NCI-H187 treated with DMSO at 0.1 percent for 48 hours (cell line): ENCODE data around the gene PRMT5.
A peak's percentile ranks its signal among the peaks of the same experiment; 100 is the strongest.
"Not testable (repeated sequence)": the region's sequence is repeated elsewhere in the genome, so short reads cannot be mapped to it uniquely, and the experiment has no call there.

Experiments used
- DNase-seq: peaks from one replicate; lab custom pipeline; 2025; lab: John Stamatoyannopoulos, UW

Gene PRMT5

DNA sequence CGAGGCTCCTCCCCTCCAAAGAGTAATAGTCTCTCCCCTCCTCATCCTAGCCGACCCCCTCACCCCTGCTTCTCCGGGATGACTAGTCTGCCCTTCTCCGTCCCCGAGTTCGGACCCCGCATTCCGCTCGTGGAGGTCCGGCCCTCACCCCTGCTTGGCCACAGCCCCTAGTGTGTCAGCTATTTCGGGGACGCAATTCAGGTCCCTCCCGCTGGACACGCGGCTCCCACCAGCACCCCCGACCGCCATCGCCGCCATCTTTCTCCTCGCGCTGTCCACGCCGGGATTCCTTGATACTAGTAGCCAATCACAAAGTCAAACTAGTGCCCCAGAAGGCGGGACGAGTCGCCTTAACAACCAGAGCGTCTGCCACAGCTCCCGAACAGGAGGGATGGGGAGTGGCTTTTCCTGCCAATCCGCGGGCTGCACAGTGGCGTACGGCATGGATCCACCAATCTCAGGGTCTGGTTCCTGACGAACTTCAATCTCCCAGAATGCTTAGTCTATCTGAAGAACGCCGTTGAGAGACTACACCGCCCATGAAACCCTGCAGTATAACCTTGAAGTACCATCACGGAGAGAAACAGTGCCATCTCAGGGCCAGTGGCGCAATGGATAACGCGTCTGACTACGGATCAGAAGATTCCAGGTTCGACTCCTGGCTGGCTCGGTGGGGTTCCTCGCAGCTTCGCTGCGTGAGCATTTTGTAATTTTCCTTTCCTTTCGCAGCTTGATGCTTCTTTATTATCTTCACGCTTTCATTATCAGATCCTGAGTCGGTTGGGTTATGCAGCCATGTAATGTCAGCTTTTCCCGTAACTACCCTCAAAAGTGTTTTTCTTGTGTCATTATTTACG is at the start of gene PRMT5:
TSS of gene PRMT5 (minus strand) at position 273 of the 857 bp plus-strand sequence. CDS start at position 258, 15 bp downstream.
- peak; percentile 99 for DNase-seq

DNA sequence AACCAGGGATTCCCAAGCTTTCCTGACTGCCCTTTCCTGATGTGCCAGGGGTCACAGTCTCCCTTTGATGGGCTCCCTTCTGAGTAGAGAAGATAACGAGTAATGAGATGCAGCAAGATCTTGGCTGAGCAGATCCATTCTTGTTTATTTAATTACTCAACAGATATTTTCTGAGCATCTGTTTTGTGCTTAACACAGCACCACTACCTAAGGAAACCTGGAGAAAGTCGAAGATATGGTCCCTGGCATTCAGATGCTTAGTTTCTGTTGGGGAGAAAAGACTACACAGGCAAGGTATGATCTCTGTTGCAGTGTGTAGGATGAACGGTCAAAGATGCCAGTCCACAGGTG is 49.3 kb upstream of the PRMT5 start:
- DNase-seq: no peak

DNA sequence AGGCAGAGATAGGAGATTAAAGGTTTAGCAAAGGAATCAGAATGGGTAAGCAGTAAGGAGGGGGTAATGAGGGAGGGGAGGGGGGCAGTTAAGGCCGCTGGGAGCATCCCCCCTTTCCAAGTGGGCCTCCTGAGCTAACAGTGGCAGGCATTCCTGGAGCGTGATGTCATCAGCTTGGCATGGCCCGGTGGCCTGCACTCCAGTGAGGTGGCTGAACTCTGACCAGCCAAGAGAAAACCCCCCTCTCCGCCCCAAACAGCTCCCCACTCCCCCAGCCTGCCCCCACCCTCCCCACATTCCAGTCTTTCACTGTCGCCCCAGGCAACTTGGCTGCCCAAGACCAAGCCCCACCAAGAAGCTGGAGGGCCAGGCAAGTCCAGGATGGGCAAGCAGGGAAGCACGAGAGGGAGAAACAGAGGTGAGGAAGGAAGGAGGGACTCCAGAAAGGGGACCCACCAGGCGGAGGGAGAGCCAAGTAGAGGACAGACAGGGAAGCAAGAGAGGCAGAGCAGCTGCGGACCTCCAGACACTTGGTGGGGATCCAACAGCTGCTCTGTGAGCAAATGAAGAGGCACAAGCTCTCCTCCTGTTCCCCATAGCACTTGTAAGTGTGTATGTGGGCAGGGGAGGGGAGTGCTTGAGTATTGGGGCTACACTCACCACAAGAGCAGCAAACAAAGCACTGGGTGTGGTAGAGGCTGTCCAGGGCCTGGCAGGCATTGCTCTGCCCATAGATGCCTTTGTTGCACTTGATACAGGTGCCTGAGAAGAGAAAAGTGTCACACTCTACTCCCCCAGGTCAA is 48.7 kb upstream of the PRMT5 start:
- no peak for DNase-seq

DNA sequence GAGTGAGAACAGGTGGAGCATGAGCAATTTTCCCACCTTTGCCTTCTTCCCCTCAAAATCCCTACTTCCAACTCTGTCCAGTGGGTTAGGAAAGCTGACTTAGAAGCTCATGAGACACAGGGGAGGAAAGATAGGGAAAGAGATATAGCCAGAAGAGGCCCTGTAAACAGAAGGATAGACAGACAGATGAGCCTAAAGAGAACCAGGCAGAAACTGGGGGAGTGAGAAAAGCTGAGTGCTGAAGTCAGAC is 48.2 kb upstream of the PRMT5 start:
- DNase-seq: no peak

DNA sequence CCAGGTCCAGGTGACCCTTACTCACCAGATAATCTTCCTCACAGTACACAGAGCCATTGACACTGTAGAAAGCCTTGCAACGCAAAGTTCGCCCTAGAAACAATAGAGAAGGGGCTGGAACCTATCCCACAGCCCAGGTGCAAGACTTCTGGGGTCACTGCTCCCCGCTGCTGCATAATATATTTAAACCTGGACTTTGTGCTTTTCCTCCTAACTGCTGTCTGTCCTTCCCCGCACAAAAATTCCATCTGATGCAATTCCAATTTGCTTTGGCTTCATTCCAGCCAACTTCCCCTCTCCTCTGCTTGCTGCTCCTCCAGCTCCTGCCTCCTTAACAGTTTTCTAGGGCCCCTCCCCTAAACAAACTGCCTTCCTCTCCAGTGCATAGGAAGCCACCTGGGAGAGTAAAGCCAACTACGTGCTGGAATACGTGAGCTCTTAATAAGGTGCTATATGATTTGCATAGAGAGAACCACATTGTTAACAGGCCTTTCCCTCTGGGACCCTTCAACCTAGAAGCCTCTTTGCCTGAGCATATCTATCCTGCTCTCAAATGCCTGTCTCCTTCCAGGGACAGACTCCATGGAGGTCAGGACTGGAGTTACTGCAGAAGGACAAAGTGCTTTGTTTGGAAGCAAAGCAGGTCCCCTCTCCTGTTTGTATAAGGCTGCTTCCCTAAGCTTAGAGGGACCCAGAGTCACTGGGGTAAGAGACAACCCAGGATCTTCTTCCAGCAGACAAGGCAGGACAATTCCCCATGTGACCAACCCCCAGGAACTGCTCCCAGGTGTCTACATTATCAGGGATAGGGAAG is 47.7 kb upstream of the PRMT5 start:
- no peak for DNase-seq

DNA sequence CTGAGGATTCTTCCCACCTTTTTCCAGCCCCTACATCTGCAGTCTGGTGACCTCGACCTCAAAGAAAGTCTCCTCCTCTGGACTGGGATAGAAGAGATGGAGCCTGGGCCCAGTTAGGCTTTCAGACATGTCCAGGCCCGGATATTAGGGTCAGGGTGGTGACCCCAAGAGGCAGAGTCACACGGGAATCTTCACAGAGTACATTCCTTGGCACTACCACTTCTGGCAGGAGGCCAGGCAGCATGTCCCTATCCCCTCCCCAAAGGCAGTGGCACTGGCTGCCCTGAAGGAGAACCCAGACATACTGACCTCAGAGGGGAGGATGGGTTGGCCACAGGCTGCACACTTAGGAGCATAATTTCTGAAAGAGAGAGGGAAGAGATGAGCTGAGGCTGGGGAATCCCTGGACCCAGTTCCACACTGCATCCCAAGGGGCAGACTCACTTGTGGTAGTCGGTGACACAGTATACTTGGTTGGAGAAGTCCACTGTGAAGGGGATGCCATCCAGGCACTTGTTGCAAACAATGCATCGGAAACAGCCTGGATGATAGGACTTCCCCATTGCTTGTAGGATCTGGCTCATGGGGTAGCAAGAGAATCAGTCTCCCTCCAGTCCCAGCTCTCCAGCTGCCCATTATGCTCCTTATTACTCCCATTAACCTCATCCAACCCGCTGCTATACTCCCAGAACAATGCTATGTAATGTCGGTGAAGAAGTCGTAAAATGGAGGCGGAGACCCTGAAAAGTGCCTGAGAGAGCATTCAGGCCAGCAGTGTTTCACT is 45.5 kb upstream of the PRMT5 start:
- DNase-seq: no peak

DNA sequence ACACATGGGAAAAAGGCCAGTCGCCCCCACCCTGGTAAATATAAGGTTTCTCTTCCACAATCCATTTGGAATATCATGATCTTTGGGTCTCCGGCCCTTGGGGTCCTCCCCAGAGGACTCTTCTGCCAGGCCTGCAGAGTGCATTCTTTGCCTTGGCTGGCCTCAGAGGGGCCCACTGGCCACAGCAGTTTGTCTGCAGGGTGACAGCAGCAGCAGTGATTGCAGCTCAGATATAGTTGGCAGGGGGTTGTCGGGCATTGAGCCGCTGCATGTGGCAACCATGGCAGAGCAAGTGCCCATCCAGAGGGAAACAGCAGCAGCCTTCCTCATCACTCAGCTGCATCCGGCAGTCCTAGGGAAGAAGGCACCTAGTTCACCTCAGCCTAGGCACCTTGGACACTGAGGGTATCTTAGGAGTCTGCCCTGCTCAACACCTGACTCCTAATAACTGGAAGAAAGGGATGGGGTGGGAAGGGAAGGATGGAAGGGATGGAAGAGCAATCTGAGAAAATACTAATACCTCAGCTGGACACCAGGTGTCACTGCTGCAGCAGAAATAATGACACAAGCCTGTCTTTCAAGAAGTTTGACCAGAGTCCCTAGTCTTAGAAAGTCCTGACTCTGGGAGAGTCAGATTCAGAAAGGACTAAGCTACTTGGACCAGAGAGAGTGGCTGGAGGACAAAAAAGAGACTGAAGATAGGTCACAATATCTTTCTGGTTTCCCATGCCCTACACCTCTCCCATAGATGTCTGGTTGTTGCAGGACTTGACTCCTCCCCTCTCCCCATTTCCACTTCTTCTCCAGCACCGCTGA is 44.2 kb upstream of the PRMT5 start:
- DNase-seq: no peak

DNA sequence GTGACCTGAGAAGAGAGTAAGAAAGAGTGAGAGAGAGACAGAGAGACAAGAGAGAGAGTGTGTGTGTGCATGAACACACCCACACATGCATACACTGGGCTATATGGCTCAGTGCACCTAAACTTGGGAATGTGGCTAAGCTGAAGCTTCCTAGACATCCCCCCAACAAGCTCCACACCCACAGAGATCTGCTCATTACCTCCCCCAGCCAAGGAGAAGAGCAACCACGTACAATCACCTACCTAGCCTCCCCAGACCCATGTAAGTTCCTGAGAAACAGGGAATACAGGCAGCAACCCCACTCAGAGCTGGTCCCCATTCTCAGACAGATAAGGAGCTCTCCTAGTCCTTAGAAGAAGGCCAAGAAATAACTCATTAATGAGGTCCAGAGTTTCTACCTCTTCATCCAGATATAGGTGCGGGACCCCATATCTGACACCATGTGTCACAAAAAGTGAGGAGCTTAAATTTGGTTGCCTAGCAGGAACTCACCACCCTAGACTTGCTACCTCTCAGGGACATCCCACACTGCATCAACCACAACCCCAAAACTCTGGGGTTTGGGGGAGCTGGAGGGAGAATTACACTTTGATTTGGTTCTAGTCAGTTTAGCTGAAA is 43.2 kb upstream of the PRMT5 start:
- no peak for DNase-seq

DNA sequence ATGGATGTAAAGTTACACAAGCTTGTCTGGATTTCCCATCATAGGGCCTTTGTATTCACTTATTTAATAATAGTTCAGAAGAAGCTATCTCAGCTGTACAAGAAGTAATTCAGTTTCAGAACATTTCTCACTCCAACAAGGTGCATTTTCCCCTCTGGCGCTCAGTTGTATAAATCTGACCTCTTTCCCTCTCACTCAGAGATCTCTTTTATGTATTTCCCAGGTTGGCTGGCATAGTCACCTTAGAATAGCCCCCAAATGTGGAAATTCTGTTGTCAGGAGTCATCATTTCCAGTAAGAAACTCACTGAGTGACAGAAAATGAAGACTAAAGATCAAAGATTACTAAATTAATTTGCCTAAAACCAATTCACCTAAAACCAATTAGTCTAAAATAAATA is 42.0 kb upstream of the PRMT5 start:
- DNase-seq: no peak

DNA sequence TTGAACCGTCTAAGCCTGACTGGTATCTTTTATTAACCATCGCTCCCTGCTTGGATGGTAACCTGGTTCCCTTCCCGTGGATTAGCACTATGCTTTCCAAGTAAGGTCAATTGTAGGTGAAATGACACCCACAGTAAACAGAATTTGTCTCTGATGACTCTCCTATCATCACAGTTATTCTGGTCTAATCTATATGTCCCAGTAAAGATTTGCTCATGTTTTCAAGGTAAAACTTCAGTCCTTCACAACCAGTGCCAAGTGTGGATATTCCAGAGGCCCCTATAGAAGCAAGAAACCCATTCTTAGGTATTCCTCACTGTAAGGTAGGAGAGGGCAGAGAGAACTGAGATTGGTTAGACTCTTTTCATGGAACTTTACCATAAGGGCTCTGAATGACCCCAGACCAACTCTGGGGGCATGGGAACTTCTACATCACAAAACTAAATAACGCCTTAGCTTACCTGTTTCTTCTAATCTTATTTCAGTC is 37.6 kb upstream of the PRMT5 start:
- no peak for DNase-seq

DNA sequence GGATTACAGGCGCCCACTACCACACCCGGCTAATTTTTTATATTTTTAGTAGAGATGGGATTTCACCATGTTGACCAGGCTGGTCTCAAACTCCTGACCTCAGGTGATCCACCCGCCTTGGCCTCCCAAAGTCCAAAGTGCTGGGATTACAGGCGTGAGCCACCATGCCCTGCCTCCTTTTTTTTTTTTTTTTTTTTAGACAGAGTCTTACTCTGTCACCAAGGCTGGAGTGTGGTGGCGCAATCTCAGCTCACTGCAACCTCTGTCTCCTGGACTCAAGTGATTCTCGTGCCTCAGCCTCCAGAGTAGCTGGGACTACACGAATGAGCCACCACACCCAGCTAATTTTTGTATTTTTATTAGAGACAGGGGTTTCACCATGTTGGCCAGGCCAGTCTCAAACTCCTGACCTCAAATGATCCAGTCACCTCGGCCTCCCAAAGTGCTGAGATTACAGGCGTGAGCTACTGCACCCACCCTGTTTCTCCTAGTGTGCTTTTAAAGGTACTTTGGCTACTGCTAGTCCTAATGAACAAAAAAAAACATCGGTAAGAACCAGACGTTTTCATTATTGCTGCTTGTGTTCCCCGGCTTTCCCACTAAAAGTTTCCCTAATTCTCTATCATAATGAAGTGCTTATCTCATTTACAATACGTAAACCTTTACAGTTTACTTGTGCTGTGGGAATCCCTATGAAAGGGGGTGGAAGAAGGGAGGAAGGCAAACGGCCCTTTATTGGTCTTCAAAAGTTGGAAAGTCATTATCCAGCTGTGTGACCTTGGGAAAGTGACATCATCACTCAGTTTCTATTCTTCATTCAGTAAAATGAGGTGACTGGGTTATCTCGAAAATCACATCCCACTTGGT is 37.0 kb upstream of the PRMT5 start:
- not testable (repeated sequence) for DNase-seq

DNA sequence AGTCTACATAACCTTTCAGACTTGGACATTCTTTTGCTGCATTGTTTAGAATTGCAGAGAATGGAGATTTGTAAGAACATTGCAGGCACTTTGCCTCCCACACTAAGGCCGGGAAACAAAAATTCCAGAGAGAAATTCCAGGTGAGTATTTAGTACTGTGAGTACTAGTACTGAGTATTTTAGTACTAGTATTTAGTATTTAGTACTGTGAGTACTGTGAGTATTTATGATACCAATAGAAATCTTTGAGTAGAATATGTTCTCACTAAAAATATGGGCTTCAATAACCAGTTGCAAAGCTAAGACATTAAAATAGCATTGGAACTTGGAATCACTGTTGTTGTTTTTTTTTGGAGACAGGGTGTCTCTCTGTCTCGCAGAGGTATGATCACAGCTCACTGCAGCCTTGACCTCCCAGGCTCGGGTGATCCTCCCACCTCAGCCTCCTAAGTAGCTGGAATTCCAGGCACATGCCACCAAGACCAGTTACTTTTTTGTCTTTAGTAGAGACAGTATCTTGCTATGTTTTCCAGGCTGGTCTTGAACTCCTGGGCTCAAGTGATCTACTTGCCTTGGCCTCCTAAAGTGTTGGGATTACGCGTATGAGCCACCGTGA is 33.0 kb upstream of the PRMT5 start:
- no peak for DNase-seq

DNA sequence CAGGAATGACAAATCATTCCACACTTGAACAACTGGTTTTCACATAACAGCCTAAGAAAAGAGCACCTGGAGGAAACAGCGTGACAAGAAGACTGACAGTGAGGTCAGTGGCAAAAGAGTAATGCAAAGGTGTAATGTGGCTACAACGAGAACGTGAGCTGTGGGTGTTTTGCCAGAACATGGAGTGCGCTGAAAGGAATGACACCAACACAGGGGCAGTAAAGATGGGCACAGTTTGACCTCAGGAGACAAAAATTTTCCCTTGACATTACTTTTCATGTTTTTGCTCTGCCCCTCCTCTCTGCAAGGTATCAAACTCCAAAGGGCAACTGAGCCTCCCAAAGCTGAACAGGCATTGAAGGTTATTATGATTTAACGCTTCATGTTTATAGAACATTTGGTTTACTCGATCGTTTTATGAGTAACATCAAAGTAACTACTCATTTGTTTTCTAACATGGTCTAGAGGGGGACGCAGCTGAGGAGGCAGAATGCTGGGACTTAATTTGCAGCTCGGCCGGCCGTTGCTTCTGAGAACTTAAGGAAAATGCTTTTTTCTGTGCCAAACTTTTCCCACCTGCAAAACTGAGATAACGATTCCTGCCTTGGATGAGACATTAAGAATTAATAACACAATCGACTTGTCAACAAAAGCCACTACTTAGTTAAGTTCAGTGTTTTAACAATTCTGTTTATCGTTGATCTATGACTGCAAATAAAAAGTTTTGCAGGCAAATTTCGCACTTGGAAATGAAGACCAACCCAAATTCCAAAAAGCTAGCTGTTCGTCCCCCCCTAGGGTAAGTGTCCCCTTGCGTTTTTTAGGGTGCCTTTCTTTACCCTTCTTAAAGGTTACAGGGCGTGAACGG is 26.8 kb upstream of the PRMT5 start:
- no peak for DNase-seq

DNA sequence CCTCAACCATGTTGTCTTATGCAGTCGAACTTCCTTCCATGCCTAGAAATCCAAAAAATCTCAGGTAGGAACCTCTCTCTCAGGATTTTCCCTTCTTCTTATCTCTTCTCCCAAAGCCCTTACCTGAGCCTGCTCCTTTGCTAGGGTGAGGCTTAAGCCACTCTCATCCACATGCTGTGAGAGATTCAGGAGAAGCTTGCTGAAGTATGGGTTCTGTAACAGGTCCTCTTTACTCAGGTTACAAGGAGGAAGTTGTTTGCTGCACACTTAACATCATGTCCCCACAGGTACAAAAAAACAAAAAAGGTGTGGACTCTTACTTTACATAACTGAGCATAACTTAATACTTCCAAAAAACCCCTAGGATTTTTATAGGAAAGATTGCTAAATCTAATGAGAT is 23.2 kb upstream of the PRMT5 start:
- DNase-seq: no peak

DNA sequence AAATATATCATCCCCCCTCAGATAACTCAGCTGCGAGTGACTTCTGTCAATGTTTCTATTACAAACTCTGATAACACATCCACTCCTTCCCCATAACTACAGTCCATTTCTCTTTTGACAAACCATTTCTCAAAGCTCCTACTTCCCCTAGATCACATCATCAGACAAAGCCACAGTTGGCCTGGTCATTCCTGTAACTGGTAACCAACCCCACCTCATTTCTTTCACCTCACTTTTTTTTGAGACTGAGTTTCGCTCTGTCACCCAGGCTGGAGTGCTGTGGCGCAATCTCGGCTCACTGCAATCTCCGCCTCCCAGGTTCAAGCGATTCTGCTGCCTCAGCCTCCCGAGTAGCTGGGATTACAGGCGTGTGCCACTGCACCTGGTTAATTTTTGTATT is 22.6 kb upstream of the PRMT5 start:
- DNase-seq: not testable (repeated sequence)

DNA sequence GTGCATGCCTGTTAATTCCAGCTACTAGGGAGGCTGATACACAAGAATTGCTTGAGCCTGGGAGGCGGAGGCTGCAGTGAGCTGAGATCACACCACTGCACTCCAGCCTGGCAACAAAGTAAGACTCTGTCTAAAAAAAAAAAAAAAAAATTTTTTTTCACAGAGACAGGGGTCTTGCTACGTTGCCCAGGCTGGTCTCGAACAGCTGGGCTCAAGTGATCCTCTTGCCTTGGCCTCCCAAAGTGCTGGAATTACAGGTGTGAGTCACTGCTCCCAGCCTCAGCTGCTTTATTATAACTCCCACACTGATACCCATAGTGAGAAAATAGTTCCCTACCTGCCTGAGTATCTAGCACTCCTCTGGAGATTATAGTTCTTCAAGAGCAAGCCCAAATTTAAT is 16.5 kb upstream of the PRMT5 start:
- DNase-seq: no peak

DNA sequence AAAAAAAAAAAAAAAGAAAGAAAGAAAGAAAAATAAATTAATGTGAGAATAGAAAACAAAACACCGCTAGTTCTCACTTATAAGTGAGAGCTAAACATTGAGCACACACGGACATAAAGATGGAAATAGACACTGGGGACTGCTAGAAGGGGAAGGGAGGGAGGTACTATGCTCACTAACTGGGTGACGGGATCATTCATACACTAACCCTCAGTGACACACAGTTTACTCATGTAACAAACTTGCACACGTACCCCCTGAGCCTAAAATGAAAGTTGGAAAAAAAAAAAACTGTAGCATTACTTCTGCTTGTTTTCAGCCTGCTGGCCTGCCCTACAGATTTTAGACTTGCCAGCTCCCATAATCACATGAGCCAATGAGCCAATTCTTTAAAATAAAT is 10.5 kb upstream of the PRMT5 start:
- DNase-seq: no peak

DNA sequence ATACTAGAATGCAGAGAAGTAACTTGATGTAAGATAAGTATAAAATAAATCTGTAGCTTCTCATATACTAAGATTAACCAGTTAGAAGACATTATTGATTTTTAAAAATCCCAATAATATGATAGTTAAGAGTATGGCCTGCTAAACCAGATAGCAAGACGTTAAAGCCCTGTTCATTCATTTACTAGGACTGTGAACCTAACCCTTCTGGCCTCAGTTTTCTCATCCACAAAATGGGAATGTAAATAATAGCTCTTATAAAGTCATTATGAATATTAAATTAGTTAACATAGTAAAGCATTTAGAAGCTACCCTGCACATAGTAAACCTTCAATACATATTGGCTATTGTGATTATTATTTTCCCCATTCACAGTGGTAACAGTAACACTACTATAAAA is 6.0 kb upstream of the PRMT5 start:
- no peak for DNase-seq
